ENCODE results near the gene ANKH. TPM values are rescaled to one million over a fixed set of nuclear protein-coding genes. Genes with fewer than 3 reads are reported as not detected.
"Not testable (repeated sequence)": the region's sequence is repeated elsewhere in the genome, so short reads cannot be mapped to it uniquely, and the experiment has no call there.

ANKH gene
- total RNA-seq, 8 experiments from 2014 or later, result 4.6 to 57.0 (median 13.0) TPM

- no peak overlapping the region for H3K27ac ChIP-seq
- in situ Hi-C loops (cut with MboI; ENCODE audit: low pct_unique_long_range_greater_than_20kb in 2 of 9, low sequenced_read_pairs in 9 of 9, unreplicated experiment in 9 of 9), result loop anchor here in 1 of 9 experiments (25.0 kb wide), 1 partner anchor 113 kb away; no protein-coding TSS in a partner anchor
- H3K4me1 ChIP-seq (replicated peaks in 1 of 2), result peaks cover 0 to 9% of the 10 kb centered on the region in 2 donors
- WGBS, 10 experiments, result 40 to 100% (median 63%) methylated on average over 1 to 8 of the region's 9 CpGs
- no peak overlapping the region for H3K4me3 ChIP-seq
- no peak for ATAC-seq (replicated peaks in 6 of 8)
Measured at GRCh38 chr5:14850419-14851049, 21.0 kb downstream of the ANKH start.

GRCh38 chr5:14849516-14850294 is 21.9 kb downstream of the ANKH start:
- Histone ChIP-seq H3K4me1 (replicated peaks in 1 of 2) (peaks cover 0 to 9% of the 10 kb centered on the region in 2 donors), H3K4me3 (no peak overlapping the region), H3K27ac (no peak overlapping the region)
- ATAC-seq (replicated peaks in 6 of 8), result no peak
- in situ Hi-C loops (cut with MboI; ENCODE audit: low pct_unique_long_range_greater_than_20kb in 2 of 9, low sequenced_read_pairs in 9 of 9, unreplicated experiment in 9 of 9), result loop anchor here in 1 of 9 experiments (25.0 kb wide), 1 partner anchor 112 kb away; no protein-coding TSS in a partner anchor
- WGBS, 10 experiments, result 25 to 100% (median 73%) methylated on average over 2 to 14 of the region's 14 CpGs; no CpG with 5 or more reads in 2 of the 10 experiments

GRCh38 chr5:14848942-14849341 is 22.6 kb downstream of the ANKH start:
- in situ Hi-C loops (cut with MboI; ENCODE audit: low pct_unique_long_range_greater_than_20kb in 2 of 9, low sequenced_read_pairs in 9 of 9, unreplicated experiment in 9 of 9); ATAC-seq (replicated peaks in 6 of 8); H3K27ac ChIP-seq; H3K4me3 ChIP-seq; H3K4me1 ChIP-seq (replicated peaks in 1 of 2): not testable (repeated sequence)
- 0 to 100% (median 63%) methylated on average over 1 to 3 of the region's 3 CpGs; no CpG with 5 or more reads in 4 of the 10 experiments for WGBS, 10 experiments

- in situ Hi-C loops (cut with MboI; ENCODE audit: low pct_unique_long_range_greater_than_20kb in 2 of 9, low sequenced_read_pairs in 9 of 9, unreplicated experiment in 9 of 9), result no loop called here
Measured at GRCh38 chr5:14848385-14848784, 23.2 kb downstream of the ANKH start.

GRCh38 chr5:14847471-14847870 is 24.1 kb downstream of the ANKH start:
- WGBS, 10 experiments, result 40 to 100% (median 88%) methylated on average over 1 to 3 of the region's 5 CpGs; no CpG with 5 or more reads in 4 of the 10 experiments
- Histone ChIP-seq H3K4me3 (no peak overlapping the region), H3K4me1 (replicated peaks in 1 of 2) (peaks cover 0 to 9% of the 10 kb centered on the region in 2 donors), H3K27ac (no peak overlapping the region)
- ATAC-seq (replicated peaks in 6 of 8), result no peak
- in situ Hi-C loops (cut with MboI; ENCODE audit: low pct_unique_long_range_greater_than_20kb in 2 of 9, low sequenced_read_pairs in 9 of 9, unreplicated experiment in 9 of 9), result no loop called here

More at GRCh38 chr5:14848385-14848784, 23.2 kb downstream of the ANKH start:
- Histone ChIP-seq H3K4me3 (no peak overlapping the region), H3K27ac (no peak overlapping the region), H3K4me1 (replicated peaks in 1 of 2) (peaks cover 0 to 9% of the 10 kb centered on the region in 2 donors)
- ATAC-seq (replicated peaks in 6 of 8), result no peak
- WGBS, 10 experiments, result 92 to 100% (median 98%) methylated on average over 1 to 11 of the region's 21 CpGs; no CpG with 5 or more reads in 3 of the 10 experiments

- ATAC-seq (replicated peaks in 6 of 8), result no peak
- 80 to 100% (median 94%) methylated on average over 1 to 3 of the region's 4 CpGs; no CpG with 5 or more reads in 4 of the 10 experiments for WGBS, 10 experiments
- no peaks in the 10 kb centered on the region for H3K4me1 ChIP-seq (replicated peaks in 1 of 2)
- H3K4me3 ChIP-seq, result no peak overlapping the region
- H3K27ac ChIP-seq, result no peak overlapping the region
- in situ Hi-C loops (cut with MboI; ENCODE audit: low pct_unique_long_range_greater_than_20kb in 2 of 9, low sequenced_read_pairs in 9 of 9, unreplicated experiment in 9 of 9), result no loop called here
Measured at GRCh38 chr5:14842117-14842516, 29.5 kb downstream of the ANKH start.

- 92 to 100% (median 100%) methylated on average over 1 to 3 of the region's 3 CpGs; no CpG with 5 or more reads in 3 of the 10 experiments for WGBS, 10 experiments
Measured at GRCh38 chr5:14840624-14841023, 31.0 kb downstream of the ANKH start.

GRCh38 chr5:14838396-14839319 is 32.9 kb downstream of the ANKH start:
- Histone ChIP-seq H3K4me3 (no peak overlapping the region), H3K4me1 (replicated peaks in 1 of 2) (no peaks in the 10 kb centered on the region), H3K27ac (no peak overlapping the region)
- no peak for ATAC-seq (replicated peaks in 6 of 8)
- in situ Hi-C loops (cut with MboI; ENCODE audit: low pct_unique_long_range_greater_than_20kb in 2 of 9, low sequenced_read_pairs in 9 of 9, unreplicated experiment in 9 of 9), result no loop called here
- WGBS, 10 experiments, result 76 to 97% (median 91%) methylated on average over 2 to 14 of the region's 15 CpGs

More at GRCh38 chr5:14840624-14841023, 31.0 kb downstream of the ANKH start:
- ATAC-seq (replicated peaks in 6 of 8), result no peak
- H3K4me3 ChIP-seq, result no peak overlapping the region
- in situ Hi-C loops (cut with MboI; ENCODE audit: low pct_unique_long_range_greater_than_20kb in 2 of 9, low sequenced_read_pairs in 9 of 9, unreplicated experiment in 9 of 9), result no loop called here
- no peaks in the 10 kb centered on the region for H3K4me1 ChIP-seq (replicated peaks in 1 of 2)
- H3K27ac ChIP-seq, result no peak overlapping the region

- in situ Hi-C loops (cut with MboI; ENCODE audit: low pct_unique_long_range_greater_than_20kb in 2 of 9, low sequenced_read_pairs in 9 of 9, unreplicated experiment in 9 of 9); H3K27ac ChIP-seq; H3K4me3 ChIP-seq; H3K4me1 ChIP-seq (replicated peaks in 1 of 2); ATAC-seq (replicated peaks in 6 of 8): not testable (repeated sequence)
- 100% methylated on average over 1 to 2 of the region's 7 CpGs; no CpG with 5 or more reads in 7 of the 10 experiments for WGBS, 10 experiments
Measured at GRCh38 chr5:14837423-14838122, 34.0 kb downstream of the ANKH start.

GRCh38 chr5:14834584-14835550 is 36.7 kb downstream of the ANKH start:
- no peak overlapping the region for H3K27ac ChIP-seq
- H3K4me1 ChIP-seq (replicated peaks in 1 of 2), result no peaks in the 10 kb centered on the region
- in situ Hi-C loops (cut with MboI; ENCODE audit: low pct_unique_long_range_greater_than_20kb in 2 of 9, low sequenced_read_pairs in 9 of 9, unreplicated experiment in 9 of 9), result no loop called here
- no peak for ATAC-seq (replicated peaks in 6 of 8)
- H3K4me3 ChIP-seq, result no peak overlapping the region
- 42 to 95% (median 88%) methylated on average over 4 to 10 of the region's 11 CpGs; no CpG with 5 or more reads in 1 of the 10 experiments for WGBS, 10 experiments

- Histone ChIP-seq H3K4me3 (no peak overlapping the region), H3K27ac (no peak overlapping the region), H3K4me1 (replicated peaks in 1 of 2) (no peaks in the 10 kb centered on the region)
- in situ Hi-C loops (cut with MboI; ENCODE audit: low pct_unique_long_range_greater_than_20kb in 2 of 9, low sequenced_read_pairs in 9 of 9, unreplicated experiment in 9 of 9), result no loop called here
- ATAC-seq (replicated peaks in 6 of 8), result no peak
- 71 to 100% (median 100%) methylated on average over 1 to 2 of the region's 2 CpGs; no CpG with 5 or more reads in 5 of the 10 experiments for WGBS, 10 experiments
Measured at GRCh38 chr5:14834062-14834461, 37.5 kb downstream of the ANKH start.
